MM.1S (cell line): ENCODE measurements around the gene ACER1.

Experiments
- DNase-seq: peaks from one replicate; pipeline ENCODE4 v3.0.0-alpha.2; 2015
- H2AFZ ChIP-seq: fragments of 300-600 bp; sonication (generic); 2 replicates; pipeline ENCODE4 v1.6.0; 2016; ENCODE audit warnings: antibody characterized with exemption, low read length
- H3F3A ChIP-seq: fragments of 300-600 bp; sonication (generic); 2 replicates; pipeline ENCODE4 v1.6.1; 2016; ENCODE audit warnings: mild to moderate bottlenecking, antibody characterized with exemption, low read length, moderate library complexity, mixed read lengths; ENCODE audit not compliant: insufficient read depth
- H3K27ac ChIP-seq: fragments of 300-600 bp; sonication (generic); 2 replicates; pipeline ENCODE4 v1.5.1; 2016; ENCODE audit warnings: mild to moderate bottlenecking, low read length
- H3K27me3 ChIP-seq: fragments of 300-600 bp; sonication (generic); replicated peaks from 2 replicates; pipeline ENCODE4 v1.6.0; 2016; ENCODE audit warnings: low read length; ENCODE audit not compliant: insufficient read depth
- H3K36me3 ChIP-seq: fragments of 300-600 bp; sonication (generic); replicated peaks from 2 replicates; pipeline ENCODE4 v1.6.1; 2016; ENCODE audit warnings: mild to moderate bottlenecking, low read length, mixed read lengths; ENCODE audit not compliant: insufficient read depth
- H3K4me1 ChIP-seq: fragments of 300-600 bp; sonication (generic); 2 replicates; pipeline ENCODE4 v1.6.1; 2016; ENCODE audit warnings: low read length, mixed read lengths
- H3K4me2 ChIP-seq: fragments of 300-600 bp; sonication (generic); 2 replicates; pipeline ENCODE4 v1.6.0; 2016; ENCODE audit warnings: low read depth, low read length
- H3K4me3 ChIP-seq: fragments of 300-600 bp; sonication (generic); 2 replicates; pipeline ENCODE4 v1.5.1; 2016; ENCODE audit warnings: low read length, mixed read lengths
- H3K79me2 ChIP-seq: fragments of 300-600 bp; sonication (generic); 2 replicates; pipeline ENCODE4 v1.6.1; 2016; ENCODE audit warnings: mixed run types, low read length, mixed read lengths
- H3K9ac ChIP-seq: fragments of 300-600 bp; sonication (generic); 2 replicates; pipeline ENCODE4 v1.6.1; 2016; ENCODE audit warnings: low read length, mixed read lengths
- H3K9me2 ChIP-seq: fragments of 300-600 bp; sonication (generic); replicated peaks from 2 replicates; pipeline ENCODE4 v1.6.1; 2016; ENCODE audit warnings: mild to moderate bottlenecking, low read length, mixed read lengths; ENCODE audit not compliant: insufficient read depth
- H3K9me3 ChIP-seq: fragments of 300-600 bp; sonication (generic); replicated peaks from 2 replicates; pipeline ENCODE4 v1.6.1; 2016; ENCODE audit warnings: mild to moderate bottlenecking, low read length, mixed read lengths; ENCODE audit not compliant: insufficient read depth
- H4K20me1 ChIP-seq: fragments of 300-600 bp; sonication (generic); 2 replicates; pipeline ENCODE4 v1.6.1; 2016; ENCODE audit warnings: mild to moderate bottlenecking, low read length, moderate library complexity, mixed read lengths; ENCODE audit not compliant: insufficient read depth
- EZH2 ChIP-seq: fragments of 300-600 bp; sonication (generic); optimal IDR thresholded peaks from 2 replicates; pipeline ENCODE3; 2017; ENCODE audit warnings: low read depth, mild to moderate bottlenecking, antibody characterized with exemption, low read length, mixed read lengths
- EZH2phosphoT487 ChIP-seq: fragments of 300-600 bp; sonication (generic); IDR thresholded peaks from 2 replicates; pipeline ENCODE4 v1.6.1; 2018; ENCODE audit warnings: antibody characterized with exemption, low read length
- TF ChIP-seq, protein P1 (sequence below): fragments of 300-600 bp; sonication (generic); IDR thresholded peaks from 2 replicates; pipeline ENCODE4 v1.5.1; 2016; ENCODE audit warnings: antibody characterized with exemption, low read length, mixed read lengths

Gene ACER1

GRCh38 chr19:6376512-6377190, 43.2 kb upstream of the ACER1 start:
- Histone ChIP-seq H4K20me1 (no peaks in the 10 kb centered on the region), H3K27ac (no peak overlapping the region), H3K9me2 (no peaks in the 10 kb centered on the region), H3K4me3 (no peak overlapping the region), H2AFZ (no peak overlapping the region), H3K79me2 (peaks cover 8% of the 10 kb centered on the region; the same call in 1 of the 2 replicates), H3K4me1 (peaks cover 5% of the 10 kb centered on the region; the same call in 1 of the 2 replicates), H3K36me3 (no peaks in the 10 kb centered on the region; the same call in 1 of the 2 replicates), H3K27me3 (no peaks in the 10 kb centered on the region), H3K9me3 (no peaks in the 10 kb centered on the region), H3F3A (peaks cover 7% of the 10 kb centered on the region), H3K4me2 (no peak overlapping the region), H3K9ac (no peak overlapping the region)
- TF ChIP-seq EZH2 (no peak), EZH2phosphoT487 (no peak)
- TF ChIP-seq, protein P1, sequence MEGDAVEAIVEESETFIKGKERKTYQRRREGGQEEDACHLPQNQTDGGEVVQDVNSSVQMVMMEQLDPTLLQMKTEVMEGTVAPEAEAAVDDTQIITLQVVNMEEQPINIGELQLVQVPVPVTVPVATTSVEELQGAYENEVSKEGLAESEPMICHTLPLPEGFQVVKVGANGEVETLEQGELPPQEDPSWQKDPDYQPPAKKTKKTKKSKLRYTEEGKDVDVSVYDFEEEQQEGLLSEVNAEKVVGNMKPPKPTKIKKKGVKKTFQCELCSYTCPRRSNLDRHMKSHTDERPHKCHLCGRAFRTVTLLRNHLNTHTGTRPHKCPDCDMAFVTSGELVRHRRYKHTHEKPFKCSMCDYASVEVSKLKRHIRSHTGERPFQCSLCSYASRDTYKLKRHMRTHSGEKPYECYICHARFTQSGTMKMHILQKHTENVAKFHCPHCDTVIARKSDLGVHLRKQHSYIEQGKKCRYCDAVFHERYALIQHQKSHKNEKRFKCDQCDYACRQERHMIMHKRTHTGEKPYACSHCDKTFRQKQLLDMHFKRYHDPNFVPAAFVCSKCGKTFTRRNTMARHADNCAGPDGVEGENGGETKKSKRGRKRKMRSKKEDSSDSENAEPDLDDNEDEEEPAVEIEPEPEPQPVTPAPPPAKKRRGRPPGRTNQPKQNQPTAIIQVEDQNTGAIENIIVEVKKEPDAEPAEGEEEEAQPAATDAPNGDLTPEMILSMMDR, result no peak
- DNase-seq, result no peak

DNA sequence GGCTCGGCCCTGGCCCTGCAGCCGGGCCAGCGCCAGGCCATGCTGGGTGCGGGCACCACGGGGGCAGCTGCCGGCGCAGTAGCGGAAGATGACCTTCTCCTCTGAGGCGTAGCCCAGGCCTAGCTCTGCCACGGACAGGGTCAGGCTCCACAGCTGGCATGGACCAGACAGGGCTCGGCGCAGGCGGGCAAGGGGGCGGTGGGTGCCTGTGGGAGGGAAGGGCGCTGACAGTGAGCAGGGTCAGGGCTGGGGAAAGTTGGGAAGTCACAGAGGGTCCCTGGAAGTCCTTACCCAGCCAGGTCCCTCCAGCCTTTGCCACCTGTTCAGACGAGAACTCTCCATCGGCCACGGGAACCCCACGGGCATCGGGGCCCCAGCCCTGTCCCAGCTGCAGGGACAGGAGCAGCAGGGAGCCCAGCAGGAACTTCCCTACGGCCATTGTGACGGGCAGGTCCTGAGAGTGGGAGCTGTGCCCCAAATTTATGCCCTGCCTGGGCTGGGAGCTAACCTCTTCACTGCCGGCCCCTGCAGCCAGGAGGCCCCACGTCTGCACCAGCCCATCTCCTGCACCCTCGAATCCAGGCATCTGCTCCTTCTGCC, 42.1 kb upstream of the ACER1 start, which contains the start of gene PSPN:
Gene PSPN, minus strand, starts transcription at position 523 of the 600 bp plus-strand sequence. Its CDS starts 84 bp downstream, at position 439.
- Histone ChIP-seq H3K9ac (no peak within 1 kb of the TSS), H2AFZ (no peak within 1 kb of the TSS), H4K20me1 (no peaks in the 10 kb centered on the region), H3K36me3 (no peaks in the 10 kb centered on the region; the same call in 1 of the 2 replicates), H3K4me3 (no peak within 1 kb of the TSS), H3K27ac (no peak within 1 kb of the TSS), H3K4me1 (peaks cover 5% of the 10 kb centered on the region; the same call in 1 of the 2 replicates), H3K27me3 (no peaks in the 10 kb centered on the region), H3K79me2 (peaks cover 8% of the 10 kb centered on the region; the same call in 1 of the 2 replicates), H3K9me2 (no peaks in the 10 kb centered on the region), H3K4me2 (no peak within 1 kb of the TSS), H3F3A (peaks cover 7% of the 10 kb centered on the region), H3K9me3 (no peaks in the 10 kb centered on the region)
- TF ChIP-seq, protein P1, result no peak
- TF ChIP-seq EZH2phosphoT487, result no peak
- no peak for TF ChIP-seq EZH2
- no peak for DNase-seq

DNA sequence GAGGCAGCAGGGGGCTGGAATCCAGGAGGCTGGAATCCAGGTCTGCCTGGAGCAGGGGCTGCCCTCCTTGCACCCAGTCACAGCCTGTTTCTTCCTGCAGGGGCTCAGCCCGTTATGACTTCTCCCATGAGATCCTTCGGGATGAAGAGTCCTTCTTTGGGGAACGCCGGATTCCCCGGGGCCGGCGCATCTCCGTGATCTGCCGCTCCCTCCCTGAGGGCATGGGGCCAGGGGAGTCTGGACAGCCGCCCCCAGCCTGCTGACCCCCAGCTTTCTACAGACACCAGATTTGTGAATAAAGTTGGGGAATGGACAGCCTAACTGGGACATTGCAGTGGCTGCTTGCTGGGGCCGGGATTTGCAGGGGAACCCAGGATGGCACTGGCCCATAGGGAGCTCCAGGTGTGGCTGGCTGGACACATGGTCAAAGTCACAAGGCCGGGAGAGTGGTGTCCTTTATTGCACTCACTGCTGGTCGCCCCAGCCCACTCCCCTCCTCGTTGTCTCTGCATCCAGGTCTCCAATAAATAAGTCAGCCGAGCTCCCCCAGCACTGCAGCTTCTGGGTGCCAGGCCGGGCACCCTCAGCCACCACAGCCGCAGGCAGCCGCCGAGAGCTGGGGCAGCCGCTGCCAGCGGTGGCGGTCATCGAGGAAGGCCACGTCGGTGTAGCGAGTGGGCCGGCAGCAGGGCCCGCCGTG, 41.4 kb upstream of the ACER1 start:
- Histone ChIP-seq H4K20me1 (no peaks in the 10 kb centered on the region), H2AFZ (no peak overlapping the region), H3K27me3 (no peaks in the 10 kb centered on the region), H3K27ac (no peak overlapping the region), H3K4me3 (no peak overlapping the region), H3K9ac (no peak overlapping the region), H3K9me2 (no peaks in the 10 kb centered on the region), H3K4me2 (no peak overlapping the region), H3F3A (peaks cover 7% of the 10 kb centered on the region), H3K36me3 (no peaks in the 10 kb centered on the region; the same call in 1 of the 2 replicates), H3K9me3 (no peaks in the 10 kb centered on the region), H3K79me2 (peaks cover 8% of the 10 kb centered on the region; the same call in 1 of the 2 replicates), H3K4me1 (peaks cover 5% of the 10 kb centered on the region; the same call in 1 of the 2 replicates)
- no peak for DNase-seq
- no peak for TF ChIP-seq EZH2phosphoT487
- no peak for TF ChIP-seq EZH2
- TF ChIP-seq, protein P1, result no peak
